SU-DHL-6 (cell line): ENCODE data around the gene RASAL1.

Source experiments
- H2AFZ ChIP-seq: fragments of 200-600 bp; sonication (generic); 2 replicates; pipeline ENCODE4 v1.6.1; 2014; ENCODE audit warnings: low read depth, mild to moderate bottlenecking, moderate library complexity, mixed read lengths, antibody characterized with exemption, low read length; ENCODE audit not compliant: severe bottlenecking
- H3F3A ChIP-seq: fragments of 200-600 bp; shearing (Covaris generic); 2 replicates; pipeline ENCODE4 v1.6.0; 2016; ENCODE audit warnings: antibody characterized with exemption, mild to moderate bottlenecking; ENCODE audit not compliant: insufficient read depth
- H3K27ac ChIP-seq: fragments of 200-600 bp; sonication (generic); 2 replicates; pipeline ENCODE4 v1.5.1; 2016; ENCODE audit warnings: low read depth, mild to moderate bottlenecking, low read length, moderate library complexity, mixed read lengths
- H3K27me3 ChIP-seq: fragments of 200-600 bp; sonication (generic), shearing (Covaris generic); 2 replicates; pipeline ENCODE4 v1.6.0; 2014; ENCODE audit warnings: mild to moderate bottlenecking, low read length
- H3K36me3 ChIP-seq: fragments of 200-600 bp; sonication (generic); 2 replicates; pipeline ENCODE4 v1.6.1; 2014; ENCODE audit warnings: mild to moderate bottlenecking, low read length, mixed read lengths
- H3K4me2 ChIP-seq: fragments of 300-600, 200-600 bp; shearing (Covaris generic), sonication (generic); 2 replicates; pipeline ENCODE4 v1.6.0; 2014; ENCODE audit warnings: low read length, low read depth, mild to moderate bottlenecking; ENCODE audit not compliant: poor library complexity, severe bottlenecking
- H3K4me3 ChIP-seq: fragments of 200-600 bp; sonication (generic); 2 replicates; pipeline ENCODE4 v1.5.1; 2014; ENCODE audit warnings: antibody characterized with exemption, low read length, mild to moderate bottlenecking, mixed read lengths; ENCODE audit not compliant: insufficient read depth, poor library complexity, severe bottlenecking
- H3K79me2 ChIP-seq: fragments of 200-600 bp; sonication (generic); 2 replicates; pipeline ENCODE4 v1.6.1; 2014; ENCODE audit warnings: mild to moderate bottlenecking, low read length, moderate library complexity; ENCODE audit not compliant: insufficient read depth
- H3K9ac ChIP-seq: fragments of 200-600 bp; sonication (generic); 2 replicates; pipeline ENCODE4 v1.7.0; 2014; ENCODE audit warnings: mild to moderate bottlenecking, low read length
- H3K9me2 ChIP-seq: fragments of 200-600 bp; sonication (generic); replicated peaks from 2 replicates; pipeline ENCODE4 v1.6.1; 2014; ENCODE audit warnings: low read length; ENCODE audit not compliant: insufficient read depth
- H3K9me3 ChIP-seq: fragments of 200-600 bp; sonication (generic); 2 replicates; pipeline ENCODE4 v1.6.1; 2014; ENCODE audit warnings: low read length, mixed read lengths; ENCODE audit not compliant: insufficient read depth
- H4K20me1 ChIP-seq: fragments of 200-600 bp; sonication (generic); 2 replicates; pipeline ENCODE4 v1.6.1; 2014; ENCODE audit warnings: low read depth, mild to moderate bottlenecking, antibody characterized with exemption, low read length, moderate library complexity, mixed read lengths
- EZH2phosphoT487 ChIP-seq: fragments of 200-600 bp; sonication (generic), shearing (Covaris generic); conservative IDR thresholded peaks from 2 replicates; pipeline ENCODE4 v1.6.1; 2018; ENCODE audit warnings: mild to moderate bottlenecking, antibody characterized with exemption, low read length, moderate library complexity, mixed read lengths
- TF ChIP-seq, protein P1 (sequence below): fragments of 200-600 bp; sonication (generic); IDR thresholded peaks from one replicate; pipeline ENCODE4 v1.5.1; 2017; ENCODE audit warnings: antibody characterized with exemption, mild to moderate bottlenecking, low read length, moderate library complexity; ENCODE audit not compliant: insufficient read depth, poor library complexity, severe bottlenecking

Gene RASAL1

DNA sequence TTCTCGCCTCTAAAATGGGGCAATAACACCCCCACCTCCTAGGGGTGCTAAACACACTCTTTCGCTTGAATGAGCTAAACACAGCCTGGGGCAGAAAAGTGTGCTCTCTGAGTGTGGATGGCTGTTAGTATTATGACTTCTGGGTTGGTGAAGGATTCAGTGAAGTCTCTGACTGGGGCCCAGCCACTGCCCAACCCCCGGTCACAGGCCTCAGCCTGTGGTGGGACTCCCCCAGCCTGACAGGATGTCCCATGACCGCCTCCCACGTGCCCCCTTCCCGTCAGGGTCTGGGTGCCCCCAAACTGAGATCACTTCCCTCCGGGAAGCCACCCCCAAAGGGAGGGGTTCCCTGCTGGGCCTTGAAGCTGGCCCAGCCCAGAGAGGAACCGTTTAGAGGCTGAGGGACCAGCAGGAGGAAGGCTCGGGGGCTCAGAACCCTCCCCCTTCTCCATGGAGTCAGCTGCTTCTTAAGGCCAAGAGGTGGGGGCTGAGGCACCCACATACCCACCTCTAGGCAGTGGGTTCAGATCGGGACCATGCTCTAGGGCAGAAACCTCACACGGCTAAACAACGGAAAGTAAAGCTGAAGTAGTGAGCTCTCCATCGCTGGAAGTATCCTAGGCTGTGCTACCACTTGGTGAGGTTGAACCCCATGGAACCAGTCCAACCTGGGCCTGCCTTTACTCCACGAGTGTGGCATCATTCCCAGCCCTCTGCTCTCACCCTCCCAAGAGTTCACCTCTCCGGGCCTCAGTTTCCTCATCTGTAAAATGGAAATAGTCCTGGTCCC is 65.2 kb downstream of the RASAL1 start:
- H3F3A ChIP-seq = peaks cover 95% of the 10 kb centered on the region

GRCh38 chr12:113069751-113070116 is 65.8 kb downstream of the RASAL1 start:
- no peak for TF ChIP-seq EZH2phosphoT487
- TF ChIP-seq, protein P1, sequence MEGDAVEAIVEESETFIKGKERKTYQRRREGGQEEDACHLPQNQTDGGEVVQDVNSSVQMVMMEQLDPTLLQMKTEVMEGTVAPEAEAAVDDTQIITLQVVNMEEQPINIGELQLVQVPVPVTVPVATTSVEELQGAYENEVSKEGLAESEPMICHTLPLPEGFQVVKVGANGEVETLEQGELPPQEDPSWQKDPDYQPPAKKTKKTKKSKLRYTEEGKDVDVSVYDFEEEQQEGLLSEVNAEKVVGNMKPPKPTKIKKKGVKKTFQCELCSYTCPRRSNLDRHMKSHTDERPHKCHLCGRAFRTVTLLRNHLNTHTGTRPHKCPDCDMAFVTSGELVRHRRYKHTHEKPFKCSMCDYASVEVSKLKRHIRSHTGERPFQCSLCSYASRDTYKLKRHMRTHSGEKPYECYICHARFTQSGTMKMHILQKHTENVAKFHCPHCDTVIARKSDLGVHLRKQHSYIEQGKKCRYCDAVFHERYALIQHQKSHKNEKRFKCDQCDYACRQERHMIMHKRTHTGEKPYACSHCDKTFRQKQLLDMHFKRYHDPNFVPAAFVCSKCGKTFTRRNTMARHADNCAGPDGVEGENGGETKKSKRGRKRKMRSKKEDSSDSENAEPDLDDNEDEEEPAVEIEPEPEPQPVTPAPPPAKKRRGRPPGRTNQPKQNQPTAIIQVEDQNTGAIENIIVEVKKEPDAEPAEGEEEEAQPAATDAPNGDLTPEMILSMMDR = no peak
- Histone ChIP-seq H4K20me1 (no peaks in the 10 kb centered on the region), H3F3A (peaks cover 97% of the 10 kb centered on the region), H3K36me3 (no peaks in the 10 kb centered on the region; the same call in none of the 2 replicates), H3K79me2 (peaks cover 77% of the 10 kb centered on the region), H3K9me2 (no peaks in the 10 kb centered on the region), H3K4me3 (peak overlapping the region; percentile 31), H3K4me2 (peak overlapping the region; percentile 99), H3K9me3 (no peaks in the 10 kb centered on the region), H3K9ac (peak overlapping the region; percentile 98), H2AFZ (no peak overlapping the region), H3K27ac (peak overlapping the region; percentile 99), H3K27me3 (no peaks in the 10 kb centered on the region)

More for the DNA sequence above, 65.2 kb downstream of the RASAL1 start:
- TF ChIP-seq, protein P1 = no peak
- no peak for TF ChIP-seq EZH2phosphoT487
- Histone ChIP-seq H3K36me3 (no peaks in the 10 kb centered on the region; the same call in none of the 2 replicates), H3K79me2 (peaks cover 71% of the 10 kb centered on the region), H3K27me3 (no peaks in the 10 kb centered on the region), H3K9ac (peak overlapping the region; percentile 98), H3K27ac (peak overlapping the region; percentile 99), H2AFZ (no peak overlapping the region), H3K4me2 (peak overlapping the region; percentile 99), H3K4me3 (no peak overlapping the region), H3K9me2 (no peaks in the 10 kb centered on the region), H4K20me1 (no peaks in the 10 kb centered on the region), H3K9me3 (no peaks in the 10 kb centered on the region)

DNA sequence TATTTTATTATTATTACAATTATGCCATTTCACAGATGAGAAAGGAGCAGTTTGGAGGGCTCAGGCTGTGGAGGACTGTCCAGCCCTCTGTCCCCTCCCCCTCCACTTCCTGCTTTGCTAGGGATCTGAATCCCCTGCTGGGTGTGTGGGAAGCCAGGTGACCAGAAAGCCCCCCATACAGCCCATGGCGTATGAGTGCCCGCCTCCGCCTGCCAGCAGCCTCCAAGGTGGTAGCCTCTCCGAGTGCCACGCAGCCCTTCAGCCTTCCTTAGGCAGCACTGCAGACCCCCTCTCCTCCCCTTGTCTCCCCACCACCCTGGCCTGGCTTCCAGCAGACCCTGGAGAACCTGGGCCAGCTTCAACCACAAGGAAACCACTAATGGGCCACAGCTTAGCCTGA is 66.4 kb downstream of the RASAL1 start:
- Histone ChIP-seq H2AFZ (no peak overlapping the region), H3K27ac (peak overlapping the region; percentile 99), H3K27me3 (no peaks in the 10 kb centered on the region), H3K36me3 (no peaks in the 10 kb centered on the region; the same call in none of the 2 replicates), H3K9me2 (no peaks in the 10 kb centered on the region), H3K9me3 (no peaks in the 10 kb centered on the region), H3K4me2 (peak overlapping the region; percentile 99), H3F3A (peaks cover 97% of the 10 kb centered on the region), H3K79me2 (peaks cover 82% of the 10 kb centered on the region), H3K4me3 (peak overlapping the region; percentile 31), H3K9ac (peak overlapping the region; percentile 98), H4K20me1 (no peaks in the 10 kb centered on the region)
- TF ChIP-seq, protein P1 = no peak
- no peak for TF ChIP-seq EZH2phosphoT487
